ENCODE data around the gene BRD1.

Gene BRD1

DNA sequence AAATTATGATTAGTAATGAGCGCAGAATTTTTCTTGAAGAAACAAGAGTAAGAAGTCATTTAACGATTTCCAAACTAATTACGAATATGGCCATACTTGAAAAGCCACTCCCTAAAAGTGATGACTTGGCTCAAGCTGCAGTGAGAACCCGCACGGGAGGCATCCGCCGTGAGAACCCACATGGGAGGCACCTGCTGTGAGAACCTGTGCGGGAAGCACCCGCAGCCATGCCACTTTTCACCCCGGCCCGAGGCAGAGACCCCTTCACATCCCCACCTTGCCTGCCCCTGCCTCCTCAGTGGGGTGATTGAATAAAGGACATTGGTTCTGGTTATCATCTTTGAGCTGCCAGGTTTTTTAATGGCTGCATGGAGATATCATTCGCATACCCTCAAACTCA lies 89.7 kb downstream of the BRD1 start:
- H3K4me3 ChIP-seq (ENCODE audit: low read depth, low read length) = no peak overlapping the region
- in situ Hi-C loops (cut with HindIII; ENCODE audit: low sequenced_read_pairs) = no loop called here
- TF ChIP-seq, protein P1, sequence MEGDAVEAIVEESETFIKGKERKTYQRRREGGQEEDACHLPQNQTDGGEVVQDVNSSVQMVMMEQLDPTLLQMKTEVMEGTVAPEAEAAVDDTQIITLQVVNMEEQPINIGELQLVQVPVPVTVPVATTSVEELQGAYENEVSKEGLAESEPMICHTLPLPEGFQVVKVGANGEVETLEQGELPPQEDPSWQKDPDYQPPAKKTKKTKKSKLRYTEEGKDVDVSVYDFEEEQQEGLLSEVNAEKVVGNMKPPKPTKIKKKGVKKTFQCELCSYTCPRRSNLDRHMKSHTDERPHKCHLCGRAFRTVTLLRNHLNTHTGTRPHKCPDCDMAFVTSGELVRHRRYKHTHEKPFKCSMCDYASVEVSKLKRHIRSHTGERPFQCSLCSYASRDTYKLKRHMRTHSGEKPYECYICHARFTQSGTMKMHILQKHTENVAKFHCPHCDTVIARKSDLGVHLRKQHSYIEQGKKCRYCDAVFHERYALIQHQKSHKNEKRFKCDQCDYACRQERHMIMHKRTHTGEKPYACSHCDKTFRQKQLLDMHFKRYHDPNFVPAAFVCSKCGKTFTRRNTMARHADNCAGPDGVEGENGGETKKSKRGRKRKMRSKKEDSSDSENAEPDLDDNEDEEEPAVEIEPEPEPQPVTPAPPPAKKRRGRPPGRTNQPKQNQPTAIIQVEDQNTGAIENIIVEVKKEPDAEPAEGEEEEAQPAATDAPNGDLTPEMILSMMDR (IDR thresholded peaks at IDR 0.05; ENCODE audit: low read depth, low read length) = no peak
- DNase-seq (ENCODE audit: low read depth, low spot score) = no peak

DNA sequence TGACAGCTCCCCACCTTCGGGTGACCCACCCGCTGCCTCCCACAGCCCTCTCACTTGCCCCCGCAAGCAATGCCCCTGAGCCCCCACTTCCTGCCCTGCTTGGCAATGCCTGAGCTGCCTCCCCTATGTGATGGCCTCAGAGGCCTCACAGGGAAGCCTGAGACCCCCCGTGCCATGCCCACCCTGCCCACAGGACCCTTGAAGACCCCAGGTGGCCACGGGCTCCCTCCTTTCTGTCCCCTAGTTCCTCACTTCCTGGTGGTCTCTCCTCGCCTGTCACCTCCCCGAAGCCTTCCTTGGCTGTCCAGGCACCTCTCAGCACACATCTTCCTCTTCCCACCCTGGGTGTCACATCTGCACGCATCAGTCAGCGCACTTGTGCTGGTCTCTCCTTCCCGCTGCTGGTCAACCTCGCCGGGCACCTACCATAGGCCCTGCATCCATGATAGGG lies 90.5 kb downstream of the BRD1 start:
- in situ Hi-C loops (cut with HindIII; ENCODE audit: low sequenced_read_pairs) = no loop called here
- TF ChIP-seq, protein P1 (IDR thresholded peaks at IDR 0.05; ENCODE audit: low read depth, low read length) = no peak
- no peak overlapping the region for H3K4me3 ChIP-seq (ENCODE audit: low read depth, low read length)
- no peak for DNase-seq (ENCODE audit: low read depth, low spot score)

DNA sequence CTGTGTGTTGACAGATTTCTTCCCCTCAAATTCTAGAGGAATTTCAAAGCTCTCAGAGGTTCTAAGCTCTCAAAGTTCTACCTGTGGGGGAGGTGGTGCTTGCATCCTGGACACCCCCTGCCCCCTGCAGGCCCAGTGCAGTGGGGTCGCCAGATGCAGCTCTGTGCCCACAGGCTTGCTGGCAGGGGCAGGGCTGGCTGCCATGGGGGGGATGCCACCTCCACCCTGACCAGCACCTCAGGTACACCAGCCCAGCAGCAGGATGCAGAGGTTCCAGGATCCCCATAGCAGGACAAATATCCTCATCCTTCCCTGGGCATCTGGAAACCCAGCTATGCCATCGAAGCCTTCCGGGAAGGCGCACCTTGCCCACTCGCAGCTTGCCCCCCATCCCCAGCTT lies 91.1 kb downstream of the BRD1 start:
- H3K4me3 ChIP-seq (ENCODE audit: low read depth, low read length) = no peak overlapping the region
- DNase-seq (ENCODE audit: low read depth, low spot score) = no peak
- TF ChIP-seq, protein P1 (IDR thresholded peaks at IDR 0.05; ENCODE audit: low read depth, low read length) = no peak
- in situ Hi-C loops (cut with HindIII; ENCODE audit: low sequenced_read_pairs) = no loop called here

DNA sequence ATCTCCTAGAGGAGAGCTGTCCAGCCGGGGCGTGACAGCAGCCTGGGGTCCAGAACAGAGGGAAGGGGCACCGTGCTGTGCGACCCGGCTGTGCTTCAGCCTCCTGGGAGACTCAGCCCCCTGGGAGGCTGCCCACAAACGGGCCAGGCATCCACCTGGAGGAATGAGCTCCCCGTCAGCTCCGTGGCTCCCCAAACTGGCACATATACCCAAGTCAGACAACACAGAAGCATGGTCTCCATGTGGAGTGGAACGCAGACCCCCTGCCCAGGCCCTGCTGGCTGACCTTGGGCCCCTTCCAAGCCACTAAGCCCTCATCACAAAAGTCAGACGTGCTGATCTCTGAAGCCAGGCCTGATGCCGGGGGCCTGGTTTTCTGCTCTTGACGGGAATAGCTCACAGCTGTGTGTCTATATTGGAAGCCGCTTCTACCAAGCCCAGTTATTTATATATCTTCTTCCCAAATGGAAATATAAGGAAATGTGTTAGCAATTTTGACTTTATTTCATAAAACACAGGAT lies 91.7 kb downstream of the BRD1 start:
- in situ Hi-C loops (cut with HindIII; ENCODE audit: low sequenced_read_pairs) = no loop called here
- TF ChIP-seq, protein P1 (IDR thresholded peaks at IDR 0.05; ENCODE audit: low read depth, low read length) = no peak
- no peak for DNase-seq (ENCODE audit: low read depth, low spot score)
- no peak overlapping the region for H3K4me3 ChIP-seq (ENCODE audit: low read depth, low read length)

DNA sequence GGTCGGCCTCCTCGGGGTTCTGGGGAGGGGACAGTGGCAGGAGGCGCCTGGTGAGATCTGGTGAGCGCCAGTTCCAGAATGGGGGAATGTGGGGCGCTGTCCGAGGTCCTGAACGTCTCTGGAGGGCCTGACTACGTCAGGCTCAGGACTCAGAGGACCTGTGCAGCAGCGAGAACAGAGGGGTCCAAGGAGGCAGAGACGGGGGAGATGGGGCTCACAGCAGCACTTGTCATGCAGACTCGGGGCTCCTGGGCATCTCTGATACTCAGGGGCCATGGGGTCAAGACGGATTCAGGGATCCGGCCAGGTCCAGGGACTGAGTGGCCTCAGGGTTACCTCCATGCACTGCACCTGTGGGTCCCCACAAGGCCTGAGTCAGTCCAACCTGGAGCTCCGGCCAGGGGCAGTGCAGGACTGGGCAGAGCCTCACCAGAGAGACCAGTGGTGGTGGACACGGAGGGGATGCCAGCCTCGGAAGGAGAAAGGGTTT lies 92.2 kb downstream of the BRD1 start:
- no peak overlapping the region for H3K4me3 ChIP-seq (ENCODE audit: low read depth, low read length)
- no peak for DNase-seq (ENCODE audit: low read depth, low spot score)
- TF ChIP-seq, protein P1 (IDR thresholded peaks at IDR 0.05; ENCODE audit: low read depth, low read length) = no peak
- in situ Hi-C loops (cut with HindIII; ENCODE audit: low sequenced_read_pairs) = no loop called here

DNA sequence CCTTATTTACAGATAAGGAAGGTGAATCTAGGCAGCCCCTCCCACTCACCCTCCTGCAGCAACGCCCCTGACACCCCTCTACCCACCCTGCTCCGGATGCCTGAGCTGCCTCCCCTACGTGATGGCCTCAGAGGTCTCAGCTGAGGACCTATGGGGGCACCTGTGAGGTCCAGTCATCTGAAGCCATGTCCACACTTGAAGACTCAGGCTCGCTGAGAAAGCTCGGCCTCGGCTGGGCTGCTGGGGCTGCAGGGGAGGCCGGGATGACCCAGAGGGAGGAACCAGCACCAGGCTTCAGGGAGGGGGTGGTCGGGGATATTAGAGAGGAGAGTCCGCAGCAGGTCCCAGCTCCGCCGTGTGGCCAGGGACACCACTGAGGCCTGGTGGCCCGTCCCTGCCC lies 92.8 kb downstream of the BRD1 start:
- in situ Hi-C loops (cut with HindIII; ENCODE audit: low sequenced_read_pairs) = no loop called here
- TF ChIP-seq, protein P1 (IDR thresholded peaks at IDR 0.05; ENCODE audit: low read depth, low read length) = no peak
- H3K4me3 ChIP-seq (ENCODE audit: low read depth, low read length) = no peak overlapping the region
- no peak for DNase-seq (ENCODE audit: low read depth, low spot score)
